IPS-NIHi7 (cell line): ENCODE results near the gene SEPTIN5.

ENCODE experiments used
- DNase-seq: peaks from one replicate; pipeline ENCODE4 v3.0.0; 2012; ENCODE audit warnings: mixed read lengths; ENCODE audit errors: extremely low spot score

The SEPTIN5 gene

GRCh38 chr22:19748991-19749664 lies 34.8 kb downstream of the SEPTIN5 start:
- no peak for DNase-seq

GRCh38 chr22:19749876-19750275 lies 35.6 kb downstream of the SEPTIN5 start:
- DNase-seq, result no peak

GRCh38 chr22:19750507-19751490 lies 36.5 kb downstream of the SEPTIN5 start:
- no peak for DNase-seq

- no peak for DNase-seq
These were observed 37.4 kb downstream of the SEPTIN5 start for GRCh38 chr22:19751497-19752245.

- peak; percentile 66 for DNase-seq
These were observed 39.0 kb downstream of the SEPTIN5 start for GRCh38 chr22:19753090-19753842.

GRCh38 chr22:19753996-19754700 lies 39.8 kb downstream of the SEPTIN5 start:
- DNase-seq, result no peak

- DNase-seq, result no peak
These were observed 40.4 kb downstream of the SEPTIN5 start for GRCh38 chr22:19754701-19755144.

- no peak for DNase-seq
These were observed 40.9 kb downstream of the SEPTIN5 start for GRCh38 chr22:19755145-19755710.

GRCh38 chr22:19755722-19756287 lies 41.5 kb downstream of the SEPTIN5 start:
- no peak for DNase-seq

- peak; percentile 58 for DNase-seq
These were observed 42.2 kb downstream of the SEPTIN5 start for GRCh38 chr22:19756288-19757128.

GRCh38 chr22:19757140-19757984 lies 43.1 kb downstream of the SEPTIN5 start:
- DNase-seq, result no peak

GRCh38 chr22:19757985-19758895 lies 43.9 kb downstream of the SEPTIN5 start:
- no peak for DNase-seq

- no peak for DNase-seq
These were observed 44.7 kb downstream of the SEPTIN5 start for GRCh38 chr22:19758896-19759426.

- no peak for DNase-seq
These were observed 45.2 kb downstream of the SEPTIN5 start for GRCh38 chr22:19759427-19760057.

- DNase-seq, result no peak
These were observed 46.0 kb downstream of the SEPTIN5 start, which contains the start of gene TBX1 for GRCh38 chr22:19760058-19760950. TSS of gene TBX1 (plus strand) at chr22:19760778. CDS start at chr22:19760844, 66 bp downstream.
